Gastroesophageal sphincter (tissue), 4 donors: Measurements from ENCODE around the gene C10orf90. TPM values are rescaled to one million over a fixed set of nuclear protein-coding genes. Genes with fewer than 3 reads are reported as not detected.

Experiments used
- ATAC-seq: fragments of 150-250 bp; one replicate; pipeline ENCODE4 v1.9.1; 2016; ENCODE audit warnings: mild to moderate bottlenecking, moderate library complexity
- H3K27ac ChIP-seq, 4 donors: fragments of 200-600 bp; sonication (generic) in 3 of 4; 1 replicate in 3 of 4; 2 replicates in 1 of 4; pipeline ENCODE4 v1.5.1; 2016 to 2019
- H3K27me3 ChIP-seq: fragments of 200-600 bp; sonication (generic); one replicate; pipeline ENCODE4 v1.5.1; 2019
- H3K36me3 ChIP-seq, 2 donors: fragments of 200-600 bp; sonication (generic); one replicate each; pipeline ENCODE4 v1.5.1; 2019; ENCODE audit warnings: control low read depth in 1 of 2
- H3K4me1 ChIP-seq, 3 donors: fragments of 200-600 bp; sonication (generic); 1 replicate in 2 of 3; 2 replicates in 1 of 3; pipeline ENCODE4 v1.5.1; 2016 to 2019; ENCODE audit warnings: control low read depth in 2 of 3
- H3K4me3 ChIP-seq, 2 donors: fragments of 200-600 bp; sonication (generic); one replicate each; pipeline ENCODE4 v1.5.1; 2019; ENCODE audit warnings: mild to moderate bottlenecking in 1 of 2, moderate library complexity in 1 of 2
- H3K9me3 ChIP-seq, 3 donors: fragments of 200-600 bp; sonication (generic); one replicate each; pipeline ENCODE4 v1.5.1; 2017 to 2019; ENCODE audit warnings: control low read depth in 2 of 3
- EP300 ChIP-seq: sonication (generic); formaldehyde crosslinking; IDR thresholded peaks from one replicate; pipeline ENCODE4 v1.6.1; 2017; ENCODE audit warnings: antibody characterized with exemption, mild to moderate bottlenecking
- POLR2A ChIP-seq, 2 donors: fragments of 450-650 bp; IDR thresholded peaks; one replicate each; pipeline ENCODE4 v1.6.1; 2017; ENCODE audit warnings: antibody characterized with exemption in 2 of 2, mild to moderate bottlenecking in 2 of 2, moderate library complexity in 1 of 2
- POLR2AphosphoS5 ChIP-seq: sonication (generic); formaldehyde crosslinking; IDR thresholded peaks from one replicate; pipeline ENCODE4 v1.6.1; 2017; ENCODE audit warnings: antibody characterized with exemption
- WGBS, 2 donors: methylation state at CpG; one replicate each; pipeline ENCODE4 v1.1.5; 2018; ENCODE audit warnings: low coverage in 1 of 2; 5-methylcytosine and 5-hydroxymethylcytosine counted together
- total RNA-seq, 4 donors: library from RNA; depleted of rRNA; stranded (reverse); fragments of >200 nt; gene quantifications; one replicate each; pipeline ENCODE4 v1.1.0, GENCODE V29; 2016
- TF ChIP-seq, protein P1 (sequence below), 4 experiments: fragments of 200-600 bp in 2 of 4; fragments of 450-650 bp in 2 of 4; sonication (generic) in 1 of 4; IDR thresholded peaks; one replicate each; pipeline ENCODE4 v1.5.1; 2017 to 2019; ENCODE audit warnings: antibody characterized with exemption in 4 of 4, mild to moderate bottlenecking in 2 of 4, moderate library complexity in 2 of 4

C10orf90 gene
- total RNA-seq, 4 donors from 2014 or later: not detected

DNA sequence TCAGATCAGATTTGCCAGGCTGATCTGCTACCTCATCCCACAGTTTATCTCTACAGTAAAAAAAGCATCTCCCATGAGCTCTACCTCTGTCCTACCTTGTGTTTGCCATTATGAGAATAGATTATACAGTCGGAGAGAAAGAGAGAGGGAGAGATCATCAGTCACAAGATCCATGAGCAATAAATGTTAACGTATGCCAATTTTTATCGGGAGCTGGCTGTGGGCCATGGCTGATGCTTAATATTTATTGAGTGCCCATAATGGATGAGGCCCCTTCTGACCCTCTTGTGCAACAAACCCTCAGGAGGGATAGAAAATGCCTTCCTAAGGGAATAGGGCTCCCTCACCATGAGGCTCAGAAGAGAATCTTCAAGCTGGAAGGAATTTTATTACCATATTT, 52.8 kb downstream of the C10orf90 start:
- Histone ChIP-seq H3K4me1 (no peaks in the 10 kb centered on the region), H3K36me3 (no peaks in the 10 kb centered on the region), H3K9me3 (no peaks in the 10 kb centered on the region), H3K27me3 (peaks cover 6% of the 10 kb centered on the region), H3K27ac (no peak overlapping the region), H3K4me3 (no peak overlapping the region)
- TF ChIP-seq, protein P1, sequence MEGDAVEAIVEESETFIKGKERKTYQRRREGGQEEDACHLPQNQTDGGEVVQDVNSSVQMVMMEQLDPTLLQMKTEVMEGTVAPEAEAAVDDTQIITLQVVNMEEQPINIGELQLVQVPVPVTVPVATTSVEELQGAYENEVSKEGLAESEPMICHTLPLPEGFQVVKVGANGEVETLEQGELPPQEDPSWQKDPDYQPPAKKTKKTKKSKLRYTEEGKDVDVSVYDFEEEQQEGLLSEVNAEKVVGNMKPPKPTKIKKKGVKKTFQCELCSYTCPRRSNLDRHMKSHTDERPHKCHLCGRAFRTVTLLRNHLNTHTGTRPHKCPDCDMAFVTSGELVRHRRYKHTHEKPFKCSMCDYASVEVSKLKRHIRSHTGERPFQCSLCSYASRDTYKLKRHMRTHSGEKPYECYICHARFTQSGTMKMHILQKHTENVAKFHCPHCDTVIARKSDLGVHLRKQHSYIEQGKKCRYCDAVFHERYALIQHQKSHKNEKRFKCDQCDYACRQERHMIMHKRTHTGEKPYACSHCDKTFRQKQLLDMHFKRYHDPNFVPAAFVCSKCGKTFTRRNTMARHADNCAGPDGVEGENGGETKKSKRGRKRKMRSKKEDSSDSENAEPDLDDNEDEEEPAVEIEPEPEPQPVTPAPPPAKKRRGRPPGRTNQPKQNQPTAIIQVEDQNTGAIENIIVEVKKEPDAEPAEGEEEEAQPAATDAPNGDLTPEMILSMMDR (IDR thresholded peaks at IDR 0.05): no peak
- no peak for TF ChIP-seq POLR2A (IDR thresholded peaks at IDR 0.05)
- no peak for TF ChIP-seq EP300
- no peak for TF ChIP-seq POLR2AphosphoS5
- ATAC-seq: no peak
- 46 to 60% methylated on average over 3 of the region's 3 CpGs for WGBS, 2 donors

- no peak overlapping the region for H3K27ac ChIP-seq
- ATAC-seq: no peak
- no CpG with 5 or more reads among the region's 1 CpG for whole genome bisulfite sequencing, 2 donors
- TF ChIP-seq POLR2A (IDR thresholded peaks at IDR 0.05): no peak
- TF ChIP-seq POLR2AphosphoS5: no peak
- no peak for TF ChIP-seq EP300
- TF ChIP-seq, protein P1 (IDR thresholded peaks at IDR 0.05): no peak
- no peaks in the 10 kb centered on the region for H3K36me3 ChIP-seq
- H3K4me3 ChIP-seq: no peak overlapping the region
- no peaks in the 10 kb centered on the region for H3K9me3 ChIP-seq
- H3K27me3 ChIP-seq: peaks cover 1% of the 10 kb centered on the region
- no peaks in the 10 kb centered on the region for H3K4me1 ChIP-seq
Observed at GRCh38 chr10:126617208-126617607, 53.3 kb downstream of the C10orf90 start.

DNA sequence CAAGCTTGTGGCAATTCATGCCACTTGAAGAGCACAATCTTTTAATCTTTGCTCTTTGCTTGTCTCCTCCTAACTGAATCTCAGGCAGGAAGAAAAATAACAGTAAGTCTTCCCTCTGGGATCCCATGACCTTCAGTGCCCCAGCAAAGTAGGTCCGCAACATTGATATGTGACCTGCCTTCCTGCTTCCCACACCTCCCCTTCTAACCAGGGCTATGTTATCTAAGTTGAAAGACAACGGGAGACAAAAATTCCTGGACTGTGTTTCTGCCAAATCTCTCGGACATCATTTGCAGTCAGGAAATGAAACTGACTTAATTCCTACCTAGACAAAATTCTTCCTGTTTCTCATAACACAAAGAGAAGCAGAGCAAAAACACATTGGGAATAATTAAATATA, 53.8 kb downstream of the C10orf90 start:
- WGBS, 2 donors: 34 to 48% methylated on average over 3 of the region's 3 CpGs
- Histone ChIP-seq H3K36me3 (no peaks in the 10 kb centered on the region), H3K27ac (no peak overlapping the region), H3K27me3 (no peaks in the 10 kb centered on the region), H3K4me1 (no peaks in the 10 kb centered on the region), H3K4me3 (no peak overlapping the region), H3K9me3 (no peaks in the 10 kb centered on the region)
- ATAC-seq: no peak
- TF ChIP-seq POLR2A (IDR thresholded peaks at IDR 0.05) (no peak), EP300 (no peak), POLR2AphosphoS5 (no peak)
- TF ChIP-seq, protein P1 (IDR thresholded peaks at IDR 0.05): no peak

GRCh38 chr10:126611303-126611702, 59.2 kb downstream of the C10orf90 start:
- ATAC-seq: no peak
- H3K4me3 ChIP-seq: no peak overlapping the region
- 69 to 82% methylated on average over 2 of the region's 2 CpGs for WGBS, 2 donors
- no peaks in the 10 kb centered on the region for H3K4me1 ChIP-seq
- H3K9me3 ChIP-seq: no peaks in the 10 kb centered on the region
- no peaks in the 10 kb centered on the region for H3K36me3 ChIP-seq
- TF ChIP-seq, protein P1 (IDR thresholded peaks at IDR 0.05): no peak
- TF ChIP-seq POLR2AphosphoS5 (no peak), POLR2A (IDR thresholded peaks at IDR 0.05) (no peak), EP300 (no peak)
- no peak overlapping the region for H3K27ac ChIP-seq
- H3K27me3 ChIP-seq: no peaks in the 10 kb centered on the region

DNA sequence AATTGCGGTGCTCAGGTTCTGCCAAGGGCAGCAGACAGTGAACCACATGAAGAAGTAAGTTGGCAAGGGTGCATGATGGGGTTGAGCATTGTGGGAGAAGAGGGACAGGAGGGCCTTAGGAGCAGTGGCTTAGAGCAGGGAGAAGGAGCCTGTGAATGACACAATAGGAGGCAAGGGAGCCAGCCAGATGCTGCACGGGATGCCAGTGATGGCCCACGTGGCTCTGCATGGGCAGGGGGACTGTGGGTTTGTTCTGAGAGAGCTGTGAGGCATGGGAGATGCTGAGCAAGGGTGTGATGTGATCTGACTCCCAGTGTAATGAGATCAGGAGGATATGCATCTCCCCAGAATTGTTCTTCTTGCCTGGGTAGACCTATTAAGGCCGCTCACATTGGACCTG, 60.9 kb downstream of the C10orf90 start:
- 65 to 83% methylated on average over 1 to 2 of the region's 4 CpGs for WGBS, 2 donors
- Histone ChIP-seq H3K27ac (no peak overlapping the region), H3K9me3 (no peaks in the 10 kb centered on the region), H3K4me1 (no peaks in the 10 kb centered on the region), H3K36me3 (no peaks in the 10 kb centered on the region), H3K27me3 (peaks cover 6% of the 10 kb centered on the region), H3K4me3 (no peak overlapping the region)
- TF ChIP-seq POLR2AphosphoS5 (no peak), EP300 (no peak)
- no peak for ATAC-seq
